GM19328 (cell line): ENCODE measurements around the gene MUC12.
"Not testable (repeated sequence)": the region's sequence is repeated elsewhere in the genome, so short reads cannot be mapped to it uniquely, and the experiment has no call there.

ENCODE experiments used
- ATAC-seq: cut with Tn5 transposase; IDR thresholded peaks from one replicate; pipeline ENCODE4 v1.9.1; 2021; ENCODE audit warnings: mild to moderate bottlenecking, moderate library complexity; ENCODE audit not compliant: unreplicated experiment

MUC12 gene, protein sequence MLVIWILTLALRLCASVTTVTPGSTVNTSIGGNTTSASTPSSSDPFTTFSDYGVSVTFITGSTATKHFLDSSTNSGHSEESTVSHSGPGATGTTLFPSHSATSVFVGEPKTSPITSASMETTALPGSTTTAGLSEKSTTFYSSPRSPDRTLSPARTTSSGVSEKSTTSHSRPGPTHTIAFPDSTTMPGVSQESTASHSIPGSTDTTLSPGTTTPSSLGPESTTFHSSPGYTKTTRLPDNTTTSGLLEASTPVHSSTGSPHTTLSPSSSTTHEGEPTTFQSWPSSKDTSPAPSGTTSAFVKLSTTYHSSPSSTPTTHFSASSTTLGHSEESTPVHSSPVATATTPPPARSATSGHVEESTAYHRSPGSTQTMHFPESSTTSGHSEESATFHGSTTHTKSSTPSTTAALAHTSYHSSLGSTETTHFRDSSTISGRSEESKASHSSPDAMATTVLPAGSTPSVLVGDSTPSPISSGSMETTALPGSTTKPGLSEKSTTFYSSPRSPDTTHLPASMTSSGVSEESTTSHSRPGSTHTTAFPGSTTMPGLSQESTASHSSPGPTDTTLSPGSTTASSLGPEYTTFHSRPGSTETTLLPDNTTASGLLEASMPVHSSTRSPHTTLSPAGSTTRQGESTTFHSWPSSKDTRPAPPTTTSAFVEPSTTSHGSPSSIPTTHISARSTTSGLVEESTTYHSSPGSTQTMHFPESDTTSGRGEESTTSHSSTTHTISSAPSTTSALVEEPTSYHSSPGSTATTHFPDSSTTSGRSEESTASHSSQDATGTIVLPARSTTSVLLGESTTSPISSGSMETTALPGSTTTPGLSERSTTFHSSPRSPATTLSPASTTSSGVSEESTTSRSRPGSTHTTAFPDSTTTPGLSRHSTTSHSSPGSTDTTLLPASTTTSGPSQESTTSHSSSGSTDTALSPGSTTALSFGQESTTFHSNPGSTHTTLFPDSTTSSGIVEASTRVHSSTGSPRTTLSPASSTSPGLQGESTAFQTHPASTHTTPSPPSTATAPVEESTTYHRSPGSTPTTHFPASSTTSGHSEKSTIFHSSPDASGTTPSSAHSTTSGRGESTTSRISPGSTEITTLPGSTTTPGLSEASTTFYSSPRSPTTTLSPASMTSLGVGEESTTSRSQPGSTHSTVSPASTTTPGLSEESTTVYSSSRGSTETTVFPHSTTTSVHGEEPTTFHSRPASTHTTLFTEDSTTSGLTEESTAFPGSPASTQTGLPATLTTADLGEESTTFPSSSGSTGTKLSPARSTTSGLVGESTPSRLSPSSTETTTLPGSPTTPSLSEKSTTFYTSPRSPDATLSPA (N-terminal part only)

DNA sequence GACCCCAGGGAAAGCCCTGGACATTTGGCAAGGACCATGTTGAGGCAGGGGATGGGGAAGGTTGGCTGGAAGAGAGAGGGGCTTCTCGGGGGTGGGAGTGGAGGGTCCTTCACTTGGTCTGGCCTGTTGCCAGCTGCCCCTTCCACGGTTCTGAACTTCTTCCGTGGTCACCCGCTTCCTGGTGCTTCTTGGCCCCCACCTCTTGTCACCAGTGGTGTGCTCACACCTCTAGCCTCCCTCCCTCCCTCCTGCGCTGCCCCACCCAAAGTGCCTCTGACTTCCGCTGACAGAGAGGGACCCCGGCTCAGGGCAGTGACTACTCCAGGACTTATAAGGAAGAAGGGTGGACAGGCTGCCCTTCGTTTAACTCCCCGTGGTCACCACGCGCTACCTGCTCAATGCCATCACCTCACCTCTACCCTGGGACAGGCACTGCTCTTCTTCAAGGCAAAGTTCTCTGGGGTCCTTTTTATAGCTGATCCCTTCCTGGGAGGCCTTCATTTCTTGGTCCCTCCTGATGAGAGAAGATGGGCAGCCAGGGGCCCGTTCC lies at the start of gene MUC12:
Gene MUC12, plus strand, starts transcription at position 500 of the 550 bp plus-strand sequence. CDS start 58 bp downstream, outside the sequence.
- ATAC-seq: no peak

DNA sequence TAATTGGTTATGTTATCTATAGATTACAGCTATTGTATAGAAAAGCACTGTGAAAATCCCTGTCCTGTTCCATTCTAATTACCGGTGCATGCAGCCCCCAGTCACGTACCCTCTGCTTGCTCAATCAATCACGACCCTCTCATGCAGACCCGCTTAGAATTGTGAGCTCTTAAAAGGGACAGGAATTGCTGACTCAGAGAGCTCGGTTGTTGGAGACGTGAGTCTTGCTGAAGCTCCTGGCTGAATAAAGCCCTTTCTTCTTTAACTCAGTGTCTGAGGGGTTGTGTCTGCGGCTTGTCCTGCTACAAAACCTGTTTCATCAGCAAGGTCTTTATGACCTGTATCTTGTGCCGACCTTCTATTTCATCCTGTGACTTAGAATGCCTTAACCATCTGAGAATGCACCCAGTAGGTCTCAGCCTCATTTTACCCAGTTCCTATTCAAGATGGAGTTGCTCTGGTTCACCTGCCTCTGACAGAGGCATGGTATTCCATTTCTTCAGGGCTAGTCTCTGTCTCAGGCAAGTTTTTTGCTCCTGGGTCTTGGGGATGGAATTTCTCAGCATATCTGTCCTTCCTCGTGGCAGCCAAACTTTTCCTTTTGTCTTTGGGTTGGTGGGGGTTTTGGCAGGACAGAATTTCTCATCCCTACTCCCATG lies 49.5 kb upstream of the MUC12 start:
- not testable (repeated sequence) for ATAC-seq

DNA sequence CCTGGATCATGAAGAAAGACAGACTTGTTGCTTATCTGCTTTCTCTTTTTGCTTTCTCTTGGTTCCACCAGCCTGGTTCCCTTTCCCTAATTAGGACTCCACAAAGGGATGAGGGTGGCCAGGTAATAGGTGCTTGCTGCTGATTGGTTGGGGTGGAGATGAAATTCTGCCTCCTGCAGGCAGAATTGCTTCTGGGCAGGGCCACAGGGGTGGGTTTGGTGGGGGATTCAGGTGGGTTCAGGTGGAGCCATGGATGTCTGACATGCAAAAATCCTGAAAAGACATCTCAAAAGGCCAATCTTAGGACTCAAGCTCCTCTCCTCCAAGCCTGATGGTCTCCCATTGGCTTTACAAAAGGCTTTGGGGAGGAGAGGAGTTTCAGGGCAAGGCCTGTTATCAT lies 48.3 kb upstream of the MUC12 start:
- no peak for ATAC-seq

DNA sequence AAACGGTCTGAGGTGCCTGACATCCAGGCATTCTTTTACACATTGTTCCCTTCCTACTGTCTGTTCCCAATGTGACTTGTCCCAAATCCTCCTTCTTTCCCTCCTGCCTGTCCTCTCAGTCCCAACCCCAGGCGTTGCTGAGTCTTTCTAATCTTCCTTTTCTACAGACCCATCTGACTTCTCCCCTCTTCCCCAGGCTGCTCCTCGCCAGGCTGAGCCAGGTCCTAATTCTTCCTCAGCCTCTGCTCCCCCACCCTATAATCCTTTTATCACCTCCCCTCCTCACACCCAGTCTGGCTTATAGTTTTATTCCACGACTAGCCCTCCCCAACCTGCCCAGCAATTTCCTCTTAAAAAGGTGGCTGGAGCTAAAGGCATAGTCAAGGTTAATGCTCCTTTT lies 45.7 kb upstream of the MUC12 start:
- not testable (repeated sequence) for ATAC-seq

DNA sequence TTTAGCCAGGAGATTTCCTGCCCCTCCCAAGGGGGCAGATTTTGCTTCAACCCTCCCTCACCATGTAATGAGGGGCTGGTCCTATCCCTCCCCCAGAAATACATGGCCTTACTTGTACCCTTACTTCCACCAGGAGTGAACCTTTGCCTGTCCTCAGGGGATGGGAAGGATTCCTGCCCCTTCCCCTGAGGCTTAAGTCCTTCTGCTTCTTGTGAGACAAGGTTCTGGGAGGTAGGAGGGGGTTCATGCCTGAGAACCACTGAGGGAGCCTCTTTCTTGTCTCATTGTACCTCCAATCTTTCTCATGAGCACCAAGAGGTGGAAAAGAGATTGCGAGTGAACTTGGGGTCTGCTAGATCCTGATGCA lies 39.6 kb upstream of the MUC12 start:
- no peak for ATAC-seq

DNA sequence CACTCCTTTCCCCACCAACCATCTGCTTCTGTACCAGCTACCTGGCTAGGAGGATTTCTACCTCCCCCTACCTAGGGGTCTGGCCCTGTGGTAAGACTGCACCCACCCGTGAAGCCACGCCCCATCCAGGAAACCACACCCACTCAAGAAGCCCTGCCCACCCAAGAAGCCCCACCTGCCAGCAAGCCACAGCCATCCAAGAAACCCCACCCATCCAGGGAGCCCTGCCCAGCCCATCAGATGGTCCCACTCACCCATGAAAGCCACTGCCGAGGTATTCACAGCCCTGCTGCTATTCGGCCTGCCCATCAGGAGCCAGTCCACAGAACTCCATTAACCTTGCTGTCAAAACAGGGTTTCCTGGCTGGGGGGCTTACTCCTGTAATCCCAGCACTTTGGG lies 35.6 kb upstream of the MUC12 start:
- no peak for ATAC-seq

DNA sequence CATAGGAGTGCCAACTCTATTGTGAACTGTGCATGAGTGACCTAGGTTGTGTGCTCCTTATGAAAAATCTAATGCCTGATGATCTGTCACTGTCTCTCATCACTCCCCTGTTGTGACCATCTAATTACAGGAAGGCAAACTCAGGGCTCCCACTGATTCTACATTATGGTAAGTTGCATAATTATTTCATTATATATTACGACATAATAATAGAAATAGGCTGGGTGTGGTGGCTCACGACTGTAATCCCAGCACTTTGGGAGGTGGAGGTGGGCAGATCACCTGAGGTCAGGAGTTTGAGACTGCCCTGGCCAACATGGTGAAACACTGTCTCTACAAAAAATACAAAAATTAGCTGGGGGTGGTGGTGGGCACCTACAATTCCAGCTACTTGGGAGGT lies 34.0 kb upstream of the MUC12 start:
- ATAC-seq: not testable (repeated sequence)

DNA sequence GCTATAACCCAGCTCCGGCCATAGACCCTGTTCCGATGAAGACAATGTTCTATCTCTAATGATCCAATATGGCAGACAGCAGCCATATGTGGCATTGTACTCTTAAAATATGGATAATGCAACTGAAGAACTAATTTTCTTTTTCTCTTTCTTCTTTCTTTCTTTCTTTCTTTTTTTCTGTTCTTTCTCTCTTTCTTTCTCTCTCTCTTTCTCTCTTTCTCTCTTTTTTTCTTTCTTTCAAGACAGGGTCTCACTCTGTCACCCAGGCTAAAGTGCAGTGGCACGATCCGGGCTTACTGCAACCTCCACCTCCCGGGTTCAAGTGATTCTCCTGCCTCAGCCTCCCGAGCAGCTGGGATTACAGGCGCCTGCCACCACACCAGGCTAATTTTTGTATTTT lies 33.2 kb upstream of the MUC12 start:
- not testable (repeated sequence) for ATAC-seq

DNA sequence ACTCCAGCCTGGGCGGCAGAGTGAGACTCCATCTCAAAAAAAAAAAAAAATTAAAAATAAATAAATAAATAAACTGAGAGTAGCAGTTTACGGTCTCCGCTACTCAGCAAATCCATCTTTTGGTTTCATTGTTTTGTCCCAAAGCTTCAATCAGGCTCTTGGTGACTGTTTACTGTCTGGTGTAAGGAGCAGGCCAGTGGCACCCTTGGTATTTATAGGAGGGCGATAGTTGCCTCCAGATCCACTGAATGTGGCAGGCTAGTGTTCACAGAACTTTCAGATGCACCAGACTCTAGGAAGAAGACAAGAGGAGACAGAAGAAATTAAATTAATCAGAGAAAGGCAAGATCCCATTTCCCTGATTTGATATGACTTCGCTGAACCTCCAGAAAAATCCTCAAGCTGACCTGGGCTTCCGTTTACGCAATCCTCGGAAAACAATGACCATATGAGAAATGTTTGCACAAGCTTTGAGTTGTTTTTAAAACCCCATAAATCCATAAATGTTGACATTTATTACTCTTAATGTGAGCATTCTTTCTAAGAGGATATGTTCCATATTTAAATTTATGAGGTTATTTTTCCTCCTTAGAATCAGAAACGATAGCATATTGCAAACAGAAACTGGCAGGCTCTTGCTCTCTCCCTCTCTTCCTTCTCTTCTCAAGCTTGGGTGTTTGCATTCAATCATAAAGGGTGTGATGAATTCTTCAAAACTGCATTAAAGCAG lies 27.2 kb upstream of the MUC12 start:
- ATAC-seq: no peak

DNA sequence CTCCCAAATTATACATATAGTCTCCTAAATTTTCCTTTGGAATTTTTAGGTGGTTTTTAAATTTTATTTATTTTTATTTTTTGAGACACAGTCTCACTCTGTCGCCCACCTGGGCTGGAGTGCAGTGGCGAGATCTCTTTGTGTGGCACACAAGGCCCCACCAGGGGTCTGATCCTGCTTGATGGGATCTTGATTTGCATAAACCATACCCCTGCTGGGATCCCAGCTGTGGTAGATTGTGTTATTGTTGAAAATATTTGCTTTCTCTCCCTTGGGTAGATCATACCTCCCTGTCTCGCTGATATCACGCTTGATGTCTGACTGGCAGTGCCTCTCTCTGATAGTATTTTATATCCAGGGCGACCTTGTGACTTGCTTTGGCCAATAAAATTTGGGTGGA lies 25.7 kb upstream of the MUC12 start:
- ATAC-seq: no peak

DNA sequence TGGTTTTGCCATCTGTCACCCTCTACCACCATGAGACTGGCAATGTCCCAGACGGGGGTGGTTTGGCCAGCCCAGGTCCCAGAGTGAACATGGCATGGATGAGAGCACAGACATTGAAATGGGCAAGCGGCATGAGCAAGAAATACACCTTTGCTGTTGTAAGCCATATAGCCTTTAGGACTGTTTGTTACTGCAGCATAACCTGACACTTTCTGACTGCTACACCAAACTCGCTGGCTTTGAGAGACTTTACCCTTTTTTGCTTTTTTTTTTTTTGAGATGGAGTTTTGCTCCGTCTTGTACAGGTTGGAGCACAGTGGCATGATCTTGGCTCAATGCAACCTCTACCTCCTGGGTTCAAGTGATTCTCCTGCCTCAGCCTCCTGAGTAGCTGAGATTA lies 25.2 kb upstream of the MUC12 start:
- ATAC-seq: no peak

DNA sequence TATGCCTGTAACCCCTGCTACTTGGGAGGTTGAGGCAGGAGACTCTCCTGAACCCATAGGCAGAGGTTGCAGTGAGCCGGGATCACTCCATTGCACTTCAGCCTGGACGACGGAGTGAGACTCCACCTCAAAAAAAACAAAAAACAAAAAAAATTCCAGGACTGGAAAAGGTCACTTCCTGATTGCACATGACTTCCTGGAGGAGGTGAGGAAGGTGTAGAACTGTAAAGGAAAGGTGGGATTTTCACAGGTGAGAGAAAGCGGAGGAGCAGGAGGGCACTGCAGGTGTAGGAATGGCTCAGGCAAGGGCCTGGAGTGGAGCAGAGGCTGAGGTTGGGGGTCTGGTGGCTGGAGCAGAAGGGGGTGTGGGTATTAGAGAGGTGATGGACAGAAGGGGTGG lies 23.3 kb upstream of the MUC12 start:
- ATAC-seq: no peak

DNA sequence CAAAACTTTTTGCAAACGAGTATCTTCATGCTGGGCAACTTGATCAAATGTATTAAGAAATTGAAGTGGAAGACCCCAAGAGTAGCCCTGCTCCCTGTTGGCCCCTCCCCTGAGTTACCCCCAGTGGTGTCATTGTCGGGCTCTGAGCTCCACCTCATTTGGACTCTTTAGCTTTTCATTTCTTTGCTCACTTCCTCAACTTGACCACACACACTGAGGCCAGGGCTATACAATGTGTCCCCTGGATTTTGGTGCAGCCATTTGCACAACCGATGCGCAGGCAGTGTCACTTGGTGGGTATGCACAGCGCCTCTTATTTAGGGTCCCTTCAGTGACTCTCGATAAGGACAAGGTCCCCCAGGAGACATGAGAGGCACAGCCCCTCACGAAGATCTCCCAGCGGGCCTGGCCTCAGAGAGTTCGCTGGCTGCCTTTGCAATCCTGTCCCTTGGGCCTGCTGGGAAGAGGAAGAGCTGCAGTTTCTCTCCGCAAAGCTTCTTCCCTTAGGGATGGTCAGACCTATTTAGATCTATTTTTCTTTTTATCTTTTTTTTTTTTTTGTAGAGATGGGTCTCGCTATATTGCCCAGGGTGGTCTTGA lies 22.5 kb upstream of the MUC12 start:
- ATAC-seq: no peak

DNA sequence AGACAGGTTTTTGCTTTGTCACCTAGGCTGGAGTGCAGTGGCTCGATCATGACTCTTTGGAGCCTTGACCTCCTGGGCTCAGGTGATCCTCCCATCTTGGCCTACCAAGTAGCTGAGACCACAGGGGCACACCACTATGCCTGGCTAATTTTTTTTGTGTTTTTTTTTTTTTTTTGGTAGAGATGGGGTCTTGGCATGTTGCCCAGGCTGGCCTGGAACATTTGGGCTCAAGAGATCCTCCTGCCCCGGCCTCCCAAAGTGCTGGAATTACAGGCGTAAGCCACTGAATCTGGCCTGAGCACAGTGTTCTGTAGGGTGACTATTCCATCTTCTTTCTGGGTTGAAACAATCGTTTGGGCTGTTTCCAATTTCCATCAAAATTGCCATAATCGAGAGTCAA lies 21.6 kb upstream of the MUC12 start:
- ATAC-seq: no peak

DNA sequence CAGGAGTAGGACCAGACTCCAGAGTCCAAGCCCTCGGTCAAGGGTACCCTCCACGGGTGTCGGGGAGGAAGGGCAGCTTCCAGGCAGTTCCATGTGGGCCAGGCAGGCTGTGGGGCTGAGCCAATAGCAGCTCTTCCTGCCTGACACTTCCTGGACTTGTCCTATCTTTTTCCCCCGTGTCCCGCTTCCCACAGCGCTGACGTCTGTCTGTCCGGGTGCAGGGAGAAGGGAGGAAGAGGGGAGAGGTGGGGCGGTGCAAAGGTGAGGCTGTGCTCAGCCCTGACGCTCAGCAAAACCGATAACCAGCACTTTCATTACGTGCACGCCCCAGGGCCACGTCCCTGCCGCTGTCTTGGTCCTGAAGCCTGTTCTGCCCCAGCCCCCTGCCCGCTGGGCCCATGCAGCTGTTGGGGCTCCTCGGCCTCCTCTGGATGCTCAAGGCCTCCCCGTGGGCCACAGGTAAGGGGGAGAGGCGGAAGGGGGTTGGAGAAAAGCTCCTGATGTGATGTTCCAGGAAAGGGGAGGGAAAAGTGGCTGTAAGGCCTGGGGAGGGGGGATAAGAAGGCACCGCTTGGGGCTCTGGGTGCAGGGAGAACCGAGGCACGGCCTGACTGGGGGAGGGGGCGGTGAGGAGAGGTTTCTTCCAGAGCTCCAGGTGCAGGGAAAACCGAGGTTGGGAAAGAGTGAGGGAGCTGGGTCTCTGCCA lies 20.0 kb upstream of the MUC12 start, which contains the start of gene MUC3A:
Gene MUC3A, plus strand, starts transcription at position 308 of the 706 bp plus-strand sequence. Its CDS starts 91 bp downstream, at position 399.
- ATAC-seq: no peak

DNA sequence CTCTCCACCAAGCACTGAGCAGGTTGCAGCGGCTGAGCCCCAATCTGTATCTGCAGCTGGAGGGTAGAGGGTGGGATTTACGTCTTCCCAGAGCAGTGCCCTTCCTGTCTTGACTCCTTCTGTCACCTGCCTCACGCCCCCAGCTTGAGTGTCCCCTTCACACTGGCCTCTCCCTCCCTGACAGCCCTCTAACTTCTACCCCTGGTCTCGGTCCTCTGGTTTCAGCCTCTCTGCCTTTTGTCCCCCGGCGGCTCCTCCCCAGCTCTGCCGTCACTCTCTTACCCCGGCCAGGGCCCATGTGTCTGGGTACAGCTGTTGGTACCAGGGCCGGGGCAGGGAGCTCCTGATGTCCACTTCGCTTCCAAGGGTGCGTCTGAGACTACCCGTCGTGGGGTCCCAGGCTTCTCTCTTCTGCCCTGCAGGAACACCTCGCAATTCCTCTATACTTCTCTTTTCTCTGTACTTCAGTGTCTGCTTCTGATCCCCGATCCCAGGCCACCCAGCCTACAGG lies 19.4 kb upstream of the MUC12 start:
- ATAC-seq: no peak

DNA sequence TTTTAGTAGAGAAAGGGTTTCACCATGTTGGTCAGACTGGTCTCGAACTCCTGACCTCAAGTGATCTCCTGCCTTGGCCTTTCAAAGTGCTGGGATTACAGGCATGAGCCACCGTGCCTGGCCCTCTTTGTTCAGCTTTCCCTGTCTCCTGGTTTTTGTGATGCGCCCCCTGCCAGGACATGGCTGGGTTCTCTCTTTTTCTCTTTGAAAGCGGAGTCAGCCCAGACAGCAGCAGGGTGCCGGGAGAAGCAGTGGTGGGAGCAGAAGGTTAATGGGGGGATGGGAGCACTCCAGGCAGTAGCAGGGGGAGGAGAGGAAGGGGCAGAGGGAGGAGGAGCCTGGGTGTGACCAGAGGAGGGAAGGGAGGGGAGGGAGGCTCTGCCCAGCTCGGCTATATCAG lies 18.2 kb upstream of the MUC12 start:
- ATAC-seq: no peak

DNA sequence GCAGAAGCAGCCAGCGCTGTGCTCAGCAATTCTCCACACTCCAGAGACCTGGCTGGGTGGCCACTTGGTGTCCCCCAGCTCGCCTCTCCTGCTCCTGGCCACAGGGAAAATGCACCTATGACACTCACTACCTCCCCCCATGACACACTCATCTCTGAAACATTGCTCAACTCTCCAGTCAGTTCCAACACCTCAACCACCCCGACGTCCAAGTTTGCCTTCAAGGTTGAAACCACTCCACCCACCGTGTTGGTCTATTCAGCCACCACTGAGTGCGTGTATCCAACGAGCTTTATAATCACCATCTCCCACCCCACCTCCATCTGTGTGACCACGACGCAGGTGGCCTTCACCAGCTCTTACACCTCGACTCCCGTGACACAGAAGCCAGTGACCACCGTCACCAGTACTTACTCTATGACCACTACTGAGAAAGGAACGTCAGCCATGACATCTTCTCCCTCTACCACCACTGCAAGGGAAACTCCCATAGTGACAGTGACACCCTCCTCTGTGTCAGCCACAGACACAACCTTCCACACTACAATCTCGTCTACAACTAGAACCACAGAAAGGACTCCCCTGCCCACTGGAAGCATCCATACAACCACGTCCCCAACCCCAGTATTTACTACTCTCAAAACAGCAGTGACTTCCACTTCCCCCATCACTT lies 17.3 kb upstream of the MUC12 start:
- ATAC-seq: no peak
